ENCODE data around the gene GABRB2.

The GABRB2 gene

GRCh38 chr5:161546095-161546469, 443 bp downstream of the GABRB2 start:
- CTCF ChIA-PET: interaction anchor here (0.6 kb wide), 1 partner anchor 15 kb away, joined by 3 read pairs; no protein-coding TSS in a partner anchor
- POLR2A ChIA-PET: no interaction called here
- TF ChIP-seq TARDBP (IDR thresholded peaks at IDR 0.05): no peak
- TF ChIP-seq L3MBTL2 (conservative IDR thresholded peaks at IDR 0.05): no peak
- no peak for TF ChIP-seq PKNOX1 (IDR thresholded peaks at IDR 0.05)
- TF ChIP-seq FOXM1 (IDR thresholded peaks at IDR 0.05; ENCODE audit: borderline replicate concordance): no peak
- TF ChIP-seq ELF4 (IDR thresholded peaks at IDR 0.05): no peak
- TF ChIP-seq LEF1 (IDR thresholded peaks at IDR 0.05; ENCODE audit: borderline replicate concordance): no peak
- TF ChIP-seq ZNF384 (IDR thresholded peaks at IDR 0.05): no peak
- TF ChIP-seq SUZ12 (IDR thresholded peaks at IDR 0.05): no peak
- no peak for TF ChIP-seq HDGF (IDR thresholded peaks at IDR 0.05; ENCODE audit: borderline replicate concordance)
- no peak for TF ChIP-seq BHLHE40 (IDR thresholded peaks at IDR 0.05; ENCODE audit: borderline replicate concordance)
- no peak for TF ChIP-seq FOXA1 (IDR thresholded peaks at IDR 0.05)
- TF ChIP-seq ARNT (IDR thresholded peaks at IDR 0.05): no peak
- no peak for TF ChIP-seq SP1 (IDR thresholded peaks at IDR 0.05)
- no peak for DNase-seq (ENCODE audit: extremely low spot score)

GRCh38 chr5:161545344-161546094, 1.0 kb downstream of the GABRB2 start:
- TF ChIP-seq HDGF (IDR thresholded peaks at IDR 0.05; ENCODE audit: borderline replicate concordance): no peak
- TF ChIP-seq TARDBP (IDR thresholded peaks at IDR 0.05): no peak
- TF ChIP-seq CTBP1 (IDR thresholded peaks at IDR 0.05; ENCODE audit: borderline replicate concordance): no peak
- no peak for TF ChIP-seq FOXA1 (IDR thresholded peaks at IDR 0.05)
- no peak for TF ChIP-seq SUZ12 (IDR thresholded peaks at IDR 0.05)
- TF ChIP-seq FOXK2 (IDR thresholded peaks at IDR 0.05): no peak
- TF ChIP-seq ZNF384 (IDR thresholded peaks at IDR 0.05): no peak
- no peak for TF ChIP-seq ELF4 (IDR thresholded peaks at IDR 0.05)
- TF ChIP-seq ARNT (IDR thresholded peaks at IDR 0.05): no peak
- TF ChIP-seq NFRKB (IDR thresholded peaks at IDR 0.05): no peak
- no peak for TF ChIP-seq SP1 (IDR thresholded peaks at IDR 0.05)
- no peak for TF ChIP-seq PKNOX1 (IDR thresholded peaks at IDR 0.05)
- no peak for TF ChIP-seq FOXM1 (IDR thresholded peaks at IDR 0.05; ENCODE audit: borderline replicate concordance)
- no peak for TF ChIP-seq L3MBTL2 (conservative IDR thresholded peaks at IDR 0.05)
- DNase-seq (ENCODE audit: extremely low spot score): no peak
- ChIA-PET POLR2A (no interaction called here), CTCF (interaction anchor here (0.6 kb wide), 1 partner anchor 16 kb away, joined by 3 read pairs; no protein-coding TSS in a partner anchor)

GRCh38 chr5:161544350-161544765, 2.2 kb downstream of the GABRB2 start:
- ChIA-PET POLR2A (no interaction called here), CTCF (interaction anchor here (0.6 to 1.5 kb wide), 4 partner anchors 9 to 1864 kb away, joined by 3 to 4 read pairs (median 3); no protein-coding TSS in a partner anchor)
- DNase-seq (ENCODE audit: extremely low spot score): peak; percentile 50
- TF ChIP-seq L3MBTL2 (conservative IDR thresholded peaks at IDR 0.05) (peak; percentile 51; the same call in 1 of the 2 replicates), ZNF384 (IDR thresholded peaks at IDR 0.05) (no peak)

- ChIA-PET POLR2A (no interaction called here), CTCF (no interaction called here)
- no peak for TF ChIP-seq FOXA1 (IDR thresholded peaks at IDR 0.05)
- no peak for TF ChIP-seq NFRKB (IDR thresholded peaks at IDR 0.05)
- TF ChIP-seq SP1 (IDR thresholded peaks at IDR 0.05): no peak
- TF ChIP-seq LEF1 (IDR thresholded peaks at IDR 0.05; ENCODE audit: borderline replicate concordance): no peak
- TF ChIP-seq FOXK2 (IDR thresholded peaks at IDR 0.05): no peak
- TF ChIP-seq CTBP1 (IDR thresholded peaks at IDR 0.05; ENCODE audit: borderline replicate concordance): no peak
- no peak for TF ChIP-seq PKNOX1 (IDR thresholded peaks at IDR 0.05)
- TF ChIP-seq FOXM1 (IDR thresholded peaks at IDR 0.05; ENCODE audit: borderline replicate concordance): no peak
- no peak for TF ChIP-seq TARDBP (IDR thresholded peaks at IDR 0.05)
- no peak for TF ChIP-seq L3MBTL2 (conservative IDR thresholded peaks at IDR 0.05)
- TF ChIP-seq ELF4 (IDR thresholded peaks at IDR 0.05): no peak
- no peak for TF ChIP-seq BHLHE40 (IDR thresholded peaks at IDR 0.05; ENCODE audit: borderline replicate concordance)
- no peak for TF ChIP-seq ZNF384 (IDR thresholded peaks at IDR 0.05)
- no peak for DNase-seq (ENCODE audit: extremely low spot score)
Observed at GRCh38 chr5:161539016-161539415, 7.5 kb downstream of the GABRB2 start.

GRCh38 chr5:161535762-161536161, 10.8 kb downstream of the GABRB2 start:
- ChIA-PET POLR2A (no interaction called here), CTCF (interaction anchor here (0.7 kb wide), 1 partner anchor 9 kb away, joined by 3 read pairs; no protein-coding TSS in a partner anchor)
- no peak for TF ChIP-seq L3MBTL2 (conservative IDR thresholded peaks at IDR 0.05)
- TF ChIP-seq FOXK2 (IDR thresholded peaks at IDR 0.05): no peak
- TF ChIP-seq FOXM1 (IDR thresholded peaks at IDR 0.05; ENCODE audit: borderline replicate concordance): no peak
- no peak for TF ChIP-seq SP1 (IDR thresholded peaks at IDR 0.05)
- no peak for TF ChIP-seq NFRKB (IDR thresholded peaks at IDR 0.05)
- no peak for TF ChIP-seq SUZ12 (IDR thresholded peaks at IDR 0.05)
- no peak for TF ChIP-seq FOXA1 (IDR thresholded peaks at IDR 0.05)
- TF ChIP-seq PKNOX1 (IDR thresholded peaks at IDR 0.05): no peak
- TF ChIP-seq TARDBP (IDR thresholded peaks at IDR 0.05): no peak
- TF ChIP-seq CTBP1 (IDR thresholded peaks at IDR 0.05; ENCODE audit: borderline replicate concordance): no peak
- no peak for TF ChIP-seq LEF1 (IDR thresholded peaks at IDR 0.05; ENCODE audit: borderline replicate concordance)
- no peak for TF ChIP-seq ARNT (IDR thresholded peaks at IDR 0.05)
- no peak for TF ChIP-seq ELF4 (IDR thresholded peaks at IDR 0.05)
- no peak for TF ChIP-seq ZNF384 (IDR thresholded peaks at IDR 0.05)
- TF ChIP-seq BHLHE40 (IDR thresholded peaks at IDR 0.05; ENCODE audit: borderline replicate concordance): no peak
- TF ChIP-seq HDGF (IDR thresholded peaks at IDR 0.05; ENCODE audit: borderline replicate concordance): no peak
- DNase-seq (ENCODE audit: extremely low spot score): no peak
